Ovary (tissue), 9 donors: ENCODE measurements around the gene CLTB. TPM values are rescaled to one million over a fixed set of nuclear protein-coding genes. Genes with fewer than 3 reads are reported as not detected.

Experiments
- DNase-seq, 5 donors: peaks; one replicate each; pipeline ENCODE4 v3.0.0-alpha.2; 2019 to 2020
- H3K27ac ChIP-seq, 2 donors: fragments of 200-600 bp; one replicate each; pipeline versions ENCODE4 v1.5.1 to v1.8.0; 2019 to 2022
- H3K27me3 ChIP-seq: fragments of 200-600 bp; one replicate; pipeline ENCODE4 v1.8.0; 2022
- H3K36me3 ChIP-seq: fragments of 200-600 bp; sonication (generic); one replicate; pipeline ENCODE4 v1.5.1; 2019
- H3K4me1 ChIP-seq: one replicate; pipeline ENCODE4 v1.8.1; 2013; ENCODE audit warnings: mild to moderate bottlenecking, moderate library complexity; ENCODE audit not compliant: insufficient read depth
- H3K4me3 ChIP-seq: fragments of 200-600 bp; sonication (generic); one replicate; pipeline ENCODE4 v1.5.1; 2017
- H3K9me3 ChIP-seq, 2 donors: fragments of 200-600 bp in 1 of 2; sonication (generic) in 1 of 2; one replicate each; pipeline versions ENCODE4 v1.5.1 to v1.8.1; 2013 to 2019; ENCODE audit warnings: mild to moderate bottlenecking in 1 of 2, moderate library complexity in 1 of 2
- EP300 ChIP-seq: sonication (generic); formaldehyde crosslinking; IDR thresholded peaks from one replicate; pipeline ENCODE4 v1.6.1; 2017; ENCODE audit warnings: antibody characterized with exemption
- POLR2A ChIP-seq: fragments of 450-650 bp; IDR thresholded peaks from one replicate; pipeline ENCODE4 v1.6.1; 2017; ENCODE audit warnings: antibody characterized with exemption, mild to moderate bottlenecking, moderate library complexity
- WGBS, 3 donors: extraction: QIAGEN DNeasy Blood & Tissue Kit in 1 of 3; methylation state at CpG; one replicate each; pipeline versions ENCODE4 v1.1.5 to v1.1.7; 2013 to 2017; 5-methylcytosine and 5-hydroxymethylcytosine counted together
- intact Hi-C, 4 donors: fragments of 100-400 bp; cut with DNase I; formaldehyde crosslinking; loops; one replicate each; pipeline versions ENCODE4 v1.11.0 to v1.15.1; 2022 to 2023
- polyA plus RNA-seq, 2 donors: library from polyadenylated mRNA; stranded (reverse); fragments of 200-250 nt in 1 of 2; fragments of 350-450 nt in 1 of 2; fragmentation: Illumina TruSeq in 1 of 2; extraction: RNeasy Lipid Tissue Mini Kit (QIAGEN cat#74804) in 1 of 2; gene quantifications; one replicate each; pipeline ENCODE4 v1.2.3, GENCODE V29; 2013 to 2014
- total RNA-seq, 7 donors: library from RNA; depleted of rRNA in 2 of 7; stranded (reverse); fragments of >200 nt in 2 of 7; fragmentation: NEBNext Ultra II Directional in 3 of 7; extraction: Animal tissue kit (Norgen Biotek cat#: 25700) in 3 of 7; gene quantifications; one replicate each; pipeline versions ENCODE4 v1.1.0 to v1.2.4, GENCODE V29; 2016 to 2023
- TF ChIP-seq, protein P1 (sequence below), 3 donors: fragments of 450-650 bp in 2 of 3; fragments of 200-600 bp in 1 of 3; IDR thresholded peaks; one replicate each; pipeline versions ENCODE4 v1.5.1 to v1.8.0; 2016 to 2022; ENCODE audit warnings: antibody characterized with exemption in 3 of 3, mild to moderate bottlenecking in 1 of 3
- donor health status: DM: no; HTN: no; CAD: no; lungs with moderate emphysema.
- donor health status: DM: no; HTN: no; CAD: no.
- donor health status: Bipolar disorder and iron deficiency.
- donor health status: DM: yes; HTN: yes; CAD: no.
- donor health status: DM: no; HTN: no; CAD: no.
- donor health status: DM: yes; HTN: yes; CAD: no.

CLTB gene
- total and polyA plus RNA-seq, 9 donors: 35.9 to 138 (median 112) TPM

DNA sequence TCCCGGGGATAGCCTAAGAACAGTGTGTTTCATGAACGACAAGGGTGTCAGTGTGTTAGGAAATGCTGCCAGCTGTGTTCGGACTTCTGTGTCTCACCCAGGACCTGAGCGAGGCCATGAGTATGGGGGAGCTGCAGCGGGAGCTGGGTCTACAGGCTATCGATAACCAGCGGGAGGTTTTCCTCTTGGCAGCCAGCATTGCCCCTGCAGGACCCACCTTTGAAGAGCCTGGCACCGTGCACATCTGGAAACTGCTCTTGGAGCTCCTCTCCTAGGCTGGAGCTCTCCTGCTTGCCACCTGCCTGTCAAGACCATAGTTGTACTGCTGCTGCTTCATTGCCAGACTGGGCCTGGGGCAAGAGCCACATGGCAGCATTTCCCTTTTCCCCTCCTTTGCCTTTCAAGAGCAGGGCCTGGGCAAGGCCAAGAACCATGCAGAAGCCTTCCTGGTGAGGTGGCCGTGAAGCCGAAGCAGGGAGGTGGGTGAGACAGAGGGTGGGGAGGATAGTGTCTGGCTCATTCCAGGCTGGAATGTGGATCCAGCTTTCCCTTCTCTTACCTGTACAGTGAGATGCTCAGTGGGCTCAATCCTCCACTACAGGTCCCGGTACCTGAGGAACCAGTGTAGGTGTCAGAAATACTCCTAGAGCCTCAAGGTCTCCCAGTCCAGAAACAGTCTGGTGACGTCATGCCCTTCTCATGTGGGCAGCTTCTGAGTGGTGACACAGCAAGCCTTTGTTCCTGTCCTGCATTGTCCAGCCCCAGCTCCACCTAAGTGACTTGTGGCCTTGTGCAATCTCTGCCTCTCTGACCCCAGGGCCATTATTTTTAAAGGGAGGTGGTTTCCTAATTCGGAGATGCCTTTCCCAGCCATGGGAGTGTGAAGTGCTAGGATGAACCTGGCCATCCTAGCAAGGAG is 44.5 kb downstream of the CLTB start:
- Histone ChIP-seq H3K4me3 (no peak overlapping the region), H3K9me3 (no peaks in the 10 kb centered on the region), H3K36me3 (no peaks in the 10 kb centered on the region), H3K27ac (peak overlapping the region in 1 of 2 donors; percentile 2), H3K27me3 (no peaks in the 10 kb centered on the region), H3K4me1 (peaks cover 3% of the 10 kb centered on the region)
- 84 to 90% (median 87%) methylated on average over 13 of the region's 13 CpGs for WGBS, 3 donors
- DNase-seq: no peak
- TF ChIP-seq POLR2A (no peak), EP300 (no peak)
- TF ChIP-seq, protein P1, sequence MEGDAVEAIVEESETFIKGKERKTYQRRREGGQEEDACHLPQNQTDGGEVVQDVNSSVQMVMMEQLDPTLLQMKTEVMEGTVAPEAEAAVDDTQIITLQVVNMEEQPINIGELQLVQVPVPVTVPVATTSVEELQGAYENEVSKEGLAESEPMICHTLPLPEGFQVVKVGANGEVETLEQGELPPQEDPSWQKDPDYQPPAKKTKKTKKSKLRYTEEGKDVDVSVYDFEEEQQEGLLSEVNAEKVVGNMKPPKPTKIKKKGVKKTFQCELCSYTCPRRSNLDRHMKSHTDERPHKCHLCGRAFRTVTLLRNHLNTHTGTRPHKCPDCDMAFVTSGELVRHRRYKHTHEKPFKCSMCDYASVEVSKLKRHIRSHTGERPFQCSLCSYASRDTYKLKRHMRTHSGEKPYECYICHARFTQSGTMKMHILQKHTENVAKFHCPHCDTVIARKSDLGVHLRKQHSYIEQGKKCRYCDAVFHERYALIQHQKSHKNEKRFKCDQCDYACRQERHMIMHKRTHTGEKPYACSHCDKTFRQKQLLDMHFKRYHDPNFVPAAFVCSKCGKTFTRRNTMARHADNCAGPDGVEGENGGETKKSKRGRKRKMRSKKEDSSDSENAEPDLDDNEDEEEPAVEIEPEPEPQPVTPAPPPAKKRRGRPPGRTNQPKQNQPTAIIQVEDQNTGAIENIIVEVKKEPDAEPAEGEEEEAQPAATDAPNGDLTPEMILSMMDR (IDR thresholded peaks at IDR 0.05): no peak
- intact Hi-C loops: no loop called here

DNA sequence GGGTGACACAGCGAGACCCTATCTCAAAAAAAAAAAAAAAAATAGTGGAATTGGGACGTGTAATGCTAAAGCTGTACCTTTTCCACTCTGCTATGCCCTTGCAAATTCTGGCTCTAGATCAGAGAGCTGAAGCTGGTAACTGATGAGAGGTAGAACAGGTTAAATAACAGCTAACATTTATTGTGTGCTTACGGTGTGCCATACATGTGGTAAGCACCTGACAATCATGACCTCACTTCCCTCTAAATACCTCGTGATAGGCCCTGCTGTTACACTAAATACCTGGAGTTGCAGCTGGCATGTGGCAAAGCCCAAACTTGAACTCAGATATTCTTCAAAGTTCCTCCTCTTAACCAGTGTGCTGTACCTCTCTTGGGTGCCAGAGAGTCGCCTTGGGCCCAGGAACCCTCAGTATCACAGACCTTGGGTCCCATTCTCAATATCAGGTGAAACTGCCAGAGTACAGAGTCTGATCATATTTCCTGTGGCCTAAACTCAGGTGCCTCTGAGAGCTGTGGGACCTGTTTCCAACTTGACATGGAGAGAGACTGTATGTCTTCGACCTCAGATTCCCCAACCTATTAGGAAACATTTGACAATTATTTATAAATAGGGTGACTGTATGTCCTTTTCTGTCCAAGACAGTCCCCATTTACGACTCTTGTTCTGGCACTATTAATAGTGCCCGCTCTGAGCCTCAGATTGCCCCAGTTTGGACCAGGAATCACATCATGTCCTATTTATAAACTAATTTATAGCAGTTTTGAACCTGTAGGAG is 46.2 kb downstream of the CLTB start:
- Histone ChIP-seq H3K36me3 (no peaks in the 10 kb centered on the region), H3K4me1 (peaks cover 8% of the 10 kb centered on the region), H3K4me3 (no peak overlapping the region), H3K9me3 (no peaks in the 10 kb centered on the region), H3K27me3 (no peaks in the 10 kb centered on the region), H3K27ac (no peak overlapping the region)
- TF ChIP-seq EP300 (no peak), POLR2A (no peak)
- TF ChIP-seq, protein P1 (IDR thresholded peaks at IDR 0.05): no peak
- WGBS, 3 donors: 85 to 88% (median 87%) methylated on average over 8 of the region's 8 CpGs
- no peak for DNase-seq
- intact Hi-C loops: loop anchor here in 1 of 4 donors (10.0 kb wide), 1 partner anchor 195 kb away; no protein-coding TSS in a partner anchor

DNA sequence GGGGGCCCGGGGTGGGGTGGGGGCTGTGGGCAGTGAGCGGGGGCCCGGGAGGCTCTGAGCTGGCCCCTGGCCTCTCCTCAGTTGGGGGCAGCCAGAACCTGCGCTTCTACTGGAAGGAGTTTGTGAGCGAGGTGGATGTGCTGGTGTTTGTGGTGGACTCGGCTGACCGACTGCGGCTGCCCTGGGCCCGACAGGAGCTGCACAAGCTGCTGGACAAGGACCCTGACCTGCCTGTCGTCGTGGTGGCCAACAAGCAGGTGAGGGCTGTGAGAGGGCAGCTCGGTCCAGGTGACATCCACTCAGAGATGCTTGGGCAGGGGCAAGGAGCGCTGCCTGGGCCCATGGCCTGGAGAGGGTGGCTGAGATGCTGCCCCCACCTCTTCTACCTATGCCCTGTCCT is 47.6 kb downstream of the CLTB start:
- intact Hi-C loops: loop anchor here in 1 of 4 donors (10.0 kb wide), 1 partner anchor 194 kb away; no protein-coding TSS in a partner anchor
- Histone ChIP-seq H3K4me1 (peaks cover 11% of the 10 kb centered on the region), H3K36me3 (no peaks in the 10 kb centered on the region), H3K9me3 (no peaks in the 10 kb centered on the region), H3K4me3 (no peak overlapping the region), H3K27ac (no peak overlapping the region), H3K27me3 (no peaks in the 10 kb centered on the region)
- no peak for TF ChIP-seq EP300
- TF ChIP-seq, protein P1 (IDR thresholded peaks at IDR 0.05): no peak
- no peak for TF ChIP-seq POLR2A
- no peak for DNase-seq
- 85 to 91% (median 90%) methylated on average over 12 to 13 of the region's 13 CpGs for WGBS, 3 donors

DNA sequence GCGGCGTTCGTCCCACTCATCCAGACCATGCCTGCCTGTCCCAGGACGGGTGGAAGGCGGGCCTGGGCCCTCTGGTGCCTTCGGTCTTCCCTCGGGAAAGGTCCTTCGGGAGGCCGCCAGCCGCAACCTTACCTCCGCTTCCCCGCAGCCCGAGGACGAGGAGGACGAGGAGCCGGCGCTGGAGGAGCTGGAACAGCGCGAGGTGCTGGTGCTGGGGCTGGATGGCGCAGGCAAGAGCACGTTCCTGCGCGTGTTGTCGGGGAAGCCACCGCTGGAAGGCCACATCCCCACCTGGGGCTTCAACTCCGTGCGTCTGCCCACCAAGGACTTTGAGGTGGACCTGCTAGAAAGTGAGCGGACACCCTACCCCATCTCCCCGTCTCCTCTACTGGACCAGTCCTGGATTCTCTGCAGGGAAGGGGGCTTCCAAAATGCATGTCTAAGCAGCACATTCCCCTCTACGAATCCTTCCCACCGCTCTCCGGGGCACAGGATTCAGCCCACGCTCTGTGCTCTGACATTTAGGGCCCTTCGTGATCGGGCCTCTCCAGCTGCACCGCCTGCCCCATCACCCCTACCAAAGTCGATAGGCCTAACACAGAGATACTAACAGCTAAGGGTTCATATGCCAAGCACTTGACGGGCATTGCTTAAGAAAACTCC is 50.0 kb downstream of the CLTB start:
- Histone ChIP-seq H3K27ac (peak overlapping the region in 1 of 2 donors; percentile 92), H3K27me3 (no peaks in the 10 kb centered on the region), H3K4me1 (peaks cover 8% of the 10 kb centered on the region), H3K4me3 (peak overlapping the region; percentile 68), H3K36me3 (no peaks in the 10 kb centered on the region), H3K9me3 (no peaks in the 10 kb centered on the region)
- 28 to 43% (median 31%) methylated on average over 38 of the region's 38 CpGs for WGBS, 3 donors
- TF ChIP-seq, protein P1 (IDR thresholded peaks at IDR 0.05): no peak
- TF ChIP-seq POLR2A (no peak), EP300 (no peak)
- intact Hi-C loops: loop anchor here in 1 of 4 donors (10.0 kb wide), 1 partner anchor 192 kb away; no protein-coding TSS in a partner anchor
- no peak for DNase-seq
